MCF 10A (cell line): ENCODE results near the gene TACC3. TPM values are rescaled to one million over a fixed set of nuclear protein-coding genes. Genes with fewer than 3 reads are reported as not detected.

Source experiments
- BruUV-seq: library from RNA; stranded (reverse); fragments of 400-500 nt; replicated peaks from 2 replicates; lab custom pipeline; 2021; lab: Mats Ljungman, UMichigan
- CTCF ChIA-PET: fragments of 300-600 bp; sonication (Branson Sonifier 250); formaldehyde crosslinking; extraction: SDS; loops from one replicate; lab custom pipeline; 2021; ENCODE audit warnings: antibody characterized with exemption, inconsistent platforms; lab: Yijun Ruan, JAX
- POLR2A ChIA-PET: fragments of 300-600, 350-650 bp; sonication (Branson Sonifier 250); formaldehyde crosslinking; extraction: SDS; loops from one replicate; lab custom pipeline; 2020; ENCODE audit warnings: antibody characterized with exemption, inconsistent platforms; lab: Yijun Ruan, JAX
- DNase-seq: peaks from one replicate; pipeline ENCODE4 v3.0.0-alpha.2; 2018; ENCODE audit not compliant: unreplicated experiment
- H3K27ac Mint-ChIP-seq: one replicate; pipeline ENCODE4 v1.8.0; 2022; ENCODE audit warnings: mild to moderate bottlenecking, low read depth, mixed read lengths; ENCODE audit not compliant: unreplicated experiment
- H3K27me3 Mint-ChIP-seq: one replicate; pipeline ENCODE4 v1.8.0; 2022; ENCODE audit warnings: mixed read lengths; ENCODE audit not compliant: insufficient read depth, unreplicated experiment
- H3K36me3 Mint-ChIP-seq: one replicate; pipeline ENCODE4 v1.8.0; 2022; ENCODE audit warnings: mild to moderate bottlenecking, moderate library complexity, mixed read lengths; ENCODE audit not compliant: insufficient read depth, unreplicated experiment
- H3K4me1 Mint-ChIP-seq: one replicate; pipeline ENCODE4 v1.8.0; 2022; ENCODE audit warnings: mixed read lengths; ENCODE audit not compliant: insufficient read depth, unreplicated experiment
- H3K4me3 Mint-ChIP-seq: one replicate; pipeline ENCODE4 v1.8.0; 2022; ENCODE audit warnings: mild to moderate bottlenecking, moderate library complexity, mixed read lengths; ENCODE audit not compliant: unreplicated experiment
- H3K9me3 Mint-ChIP-seq: one replicate; pipeline ENCODE4 v1.8.0; 2022; ENCODE audit warnings: mixed read lengths; ENCODE audit not compliant: unreplicated experiment
- intact Hi-C: fragments of 100-400 bp; cut with micrococcal nuclease; formaldehyde crosslinking; loops from 2 replicates; pipeline ENCODE4 v1.14.1; 2022
- total RNA-seq: library from RNA; stranded (reverse); gene quantifications from 2 replicates; pipeline ENCODE4 v1.2.3, GENCODE V29; 2022
- TF ChIP-seq, protein P1 (sequence below): fragments of 200-600 bp; IDR thresholded peaks from one replicate; pipeline ENCODE4 v1.8.0; 2022; ENCODE audit warnings: antibody characterized with exemption, mild to moderate bottlenecking; ENCODE audit not compliant: unreplicated experiment

Gene TACC3
- total RNA-seq, 1 experiment from 2014 or later: 69.8 TPM

DNA sequence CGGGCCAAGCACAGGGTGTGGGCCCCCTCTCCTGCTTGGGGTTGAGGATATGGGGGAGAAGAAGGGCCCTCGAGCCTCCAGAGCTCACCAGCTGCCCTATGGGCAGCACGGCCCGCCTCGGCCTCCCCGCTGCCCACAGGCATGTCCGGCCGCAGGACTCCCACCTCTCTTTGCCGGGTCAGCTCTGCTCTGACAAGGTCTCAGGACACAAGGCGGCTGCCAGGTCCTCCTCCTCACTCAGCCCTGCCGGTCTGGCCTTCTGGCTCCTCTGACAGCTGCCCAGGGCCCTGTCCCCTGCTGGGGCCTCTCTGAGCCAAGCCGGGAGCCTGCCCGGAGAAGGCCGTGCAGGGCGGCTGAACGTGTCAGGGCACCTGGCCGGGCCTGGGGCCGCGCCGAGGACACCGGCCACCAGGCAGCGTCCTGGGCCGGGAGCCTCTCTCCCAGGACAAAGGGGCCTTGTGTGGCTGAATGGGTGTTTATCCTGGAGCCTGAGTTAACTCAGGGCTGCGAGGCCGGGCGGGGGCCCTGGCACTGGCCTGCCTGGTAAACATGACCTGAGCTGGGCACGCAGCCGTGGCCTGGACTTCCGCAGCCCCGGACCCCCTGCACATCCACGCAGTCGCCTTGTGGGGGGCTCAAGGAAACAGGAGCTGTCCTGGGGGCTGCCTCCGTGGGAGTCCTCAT lies 25.7 kb downstream of the TACC3 start:
- intact Hi-C loops: loop anchor here (5.0 kb wide), 1 partner anchor 45 kb away; the partner anchor contains the start of gene FGFR3
- Mint-ChIP-seq H3K4me1 (no peaks in the 10 kb centered on the region), H3K36me3 (peaks cover 26% of the 10 kb centered on the region), H3K4me3 (no peak overlapping the region), H3K9me3 (no peaks in the 10 kb centered on the region), H3K27ac (no peak overlapping the region), H3K27me3 (no peaks in the 10 kb centered on the region)
- TF ChIP-seq, protein P1, sequence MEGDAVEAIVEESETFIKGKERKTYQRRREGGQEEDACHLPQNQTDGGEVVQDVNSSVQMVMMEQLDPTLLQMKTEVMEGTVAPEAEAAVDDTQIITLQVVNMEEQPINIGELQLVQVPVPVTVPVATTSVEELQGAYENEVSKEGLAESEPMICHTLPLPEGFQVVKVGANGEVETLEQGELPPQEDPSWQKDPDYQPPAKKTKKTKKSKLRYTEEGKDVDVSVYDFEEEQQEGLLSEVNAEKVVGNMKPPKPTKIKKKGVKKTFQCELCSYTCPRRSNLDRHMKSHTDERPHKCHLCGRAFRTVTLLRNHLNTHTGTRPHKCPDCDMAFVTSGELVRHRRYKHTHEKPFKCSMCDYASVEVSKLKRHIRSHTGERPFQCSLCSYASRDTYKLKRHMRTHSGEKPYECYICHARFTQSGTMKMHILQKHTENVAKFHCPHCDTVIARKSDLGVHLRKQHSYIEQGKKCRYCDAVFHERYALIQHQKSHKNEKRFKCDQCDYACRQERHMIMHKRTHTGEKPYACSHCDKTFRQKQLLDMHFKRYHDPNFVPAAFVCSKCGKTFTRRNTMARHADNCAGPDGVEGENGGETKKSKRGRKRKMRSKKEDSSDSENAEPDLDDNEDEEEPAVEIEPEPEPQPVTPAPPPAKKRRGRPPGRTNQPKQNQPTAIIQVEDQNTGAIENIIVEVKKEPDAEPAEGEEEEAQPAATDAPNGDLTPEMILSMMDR: no peak
- no peak for DNase-seq
- POLR2A ChIA-PET: interaction anchor here (0.8 to 0.9 kb wide), 2 partner anchors 47 to 108 kb away, joined by 3 read pairs; no protein-coding TSS in a partner anchor
- CTCF ChIA-PET: interaction anchor here (0.6 to 7.7 kb wide), 17 partner anchors 12 to 158 kb away, joined by 3 to 151 read pairs (median 5); partner anchors contain the start of gene FGFR3
- BruUV-seq: no TSS peak

DNA sequence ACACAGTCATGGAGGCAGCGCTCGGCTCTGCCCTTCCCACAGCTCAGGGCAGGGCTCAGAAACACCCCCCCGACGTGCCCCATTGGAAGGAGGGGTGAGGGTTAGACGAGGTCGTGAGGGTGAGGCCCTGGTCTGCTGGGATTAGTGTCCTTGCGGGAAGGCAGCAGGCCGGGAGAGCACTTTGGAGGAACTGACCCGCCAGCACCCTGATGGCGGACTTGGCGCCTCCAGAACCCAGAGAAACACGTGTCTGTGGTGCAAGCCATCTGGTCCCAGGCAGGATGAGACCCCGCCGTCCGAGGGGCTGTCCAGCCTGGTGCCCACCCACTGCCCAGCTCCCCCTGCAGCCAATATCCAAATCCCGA lies 26.3 kb downstream of the TACC3 start:
- Mint-ChIP-seq H3K4me3 (no peak overlapping the region), H3K27me3 (no peaks in the 10 kb centered on the region), H3K9me3 (no peaks in the 10 kb centered on the region), H3K27ac (no peak overlapping the region), H3K36me3 (peaks cover 25% of the 10 kb centered on the region), H3K4me1 (no peaks in the 10 kb centered on the region)
- intact Hi-C loops: loop anchor here (5.0 kb wide), 1 partner anchor 45 kb away; the partner anchor contains the start of gene FGFR3
- no peak for DNase-seq
- BruUV-seq: no TSS peak
- ChIA-PET POLR2A (interaction anchor here (0.9 to 1.4 kb wide), 3 partner anchors 46 to 62 kb away, joined by 3 to 5 read pairs (median 4); no protein-coding TSS in a partner anchor), CTCF (interaction anchor here (0.6 to 7.7 kb wide), 17 partner anchors 10 to 151 kb away, joined by 3 to 151 read pairs (median 5); partner anchors contain the start of gene FGFR3)
- TF ChIP-seq, protein P1: no peak

DNA sequence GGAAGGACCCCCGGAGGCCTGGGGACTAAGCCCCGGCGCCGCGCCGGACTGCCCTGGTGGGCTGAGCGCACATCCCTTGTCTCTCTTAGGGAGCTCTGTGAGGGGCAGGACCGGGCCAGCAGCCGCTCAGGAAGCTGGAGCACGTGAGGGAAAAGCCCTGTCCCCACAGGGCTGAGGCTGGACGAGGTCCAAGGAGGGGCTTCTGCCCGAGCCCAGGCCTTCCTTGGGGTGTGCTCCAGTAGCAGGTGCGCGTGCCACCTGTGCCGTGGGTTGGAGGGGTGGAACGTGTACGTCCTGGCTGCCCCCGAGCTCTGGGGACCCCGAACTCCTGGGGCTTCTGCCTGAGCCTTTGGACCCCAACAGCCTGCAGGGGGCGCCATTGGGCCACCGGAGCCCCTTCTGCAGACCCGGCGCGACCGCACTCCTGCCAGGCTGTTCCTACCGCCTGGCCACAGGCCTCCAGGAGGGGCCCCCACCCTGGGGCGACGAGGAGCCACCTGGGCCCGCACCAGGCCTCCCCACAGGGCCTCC lies 27.2 kb downstream of the TACC3 start:
- Mint-ChIP-seq H3K27me3 (no peaks in the 10 kb centered on the region), H3K9me3 (no peaks in the 10 kb centered on the region), H3K4me3 (no peak overlapping the region), H3K36me3 (peaks cover 16% of the 10 kb centered on the region), H3K27ac (no peak overlapping the region), H3K4me1 (no peaks in the 10 kb centered on the region)
- TF ChIP-seq, protein P1: peak; percentile 91
- CTCF ChIA-PET: interaction anchor here (0.5 to 7.7 kb wide), 18 partner anchors 9 to 195 kb away, joined by 3 to 151 read pairs (median 6); partner anchors contain the start of gene FGFR3
- peak; percentile 74 for DNase-seq
- no TSS peak for BruUV-seq
- POLR2A ChIA-PET: interaction anchor here (1.0 to 1.4 kb wide), 4 partner anchors 46 to 65 kb away, joined by 3 to 5 read pairs (median 4); no protein-coding TSS in a partner anchor
- intact Hi-C loops: loop anchor here (1.0 to 5.0 kb wide), 5 partner anchors 44 to 438 kb away; partner anchors contain the start of gene FGFR3

DNA sequence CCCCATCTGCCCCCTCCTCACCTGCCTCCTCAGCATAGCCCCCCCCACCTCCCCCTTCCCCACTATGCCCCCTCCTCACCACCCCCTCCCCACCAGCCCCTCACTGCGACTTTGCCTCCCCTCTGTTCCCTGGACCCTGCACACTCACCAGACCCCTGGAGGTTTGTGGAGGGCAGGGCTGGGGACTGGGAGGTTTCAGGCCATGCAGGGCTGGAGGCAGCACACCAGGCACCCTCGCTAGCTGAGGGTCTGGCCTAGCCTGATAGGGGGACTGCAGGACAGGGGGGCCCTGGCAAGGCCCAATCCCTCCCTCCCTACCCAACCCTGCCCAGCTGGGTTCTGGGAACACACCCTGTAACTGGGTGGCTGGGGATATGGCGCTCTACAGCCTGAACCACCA lies 28.0 kb downstream of the TACC3 start:
- no peak overlapping the region for H3K4me3 Mint-ChIP-seq

More for the DNA sequence above, 28.0 kb downstream of the TACC3 start:
- ChIA-PET POLR2A (no interaction called here), CTCF (interaction anchor here (2.2 to 7.7 kb wide), 3 partner anchors 44 to 60 kb away, joined by 7 to 151 read pairs (median 10); partner anchors contain the start of gene FGFR3)
- Mint-ChIP-seq H3K9me3 (no peaks in the 10 kb centered on the region), H3K27me3 (no peaks in the 10 kb centered on the region), H3K36me3 (peaks cover 12% of the 10 kb centered on the region), H3K4me1 (no peaks in the 10 kb centered on the region), H3K27ac (no peak overlapping the region)
- no TSS peak for BruUV-seq
- TF ChIP-seq, protein P1: no peak
- intact Hi-C loops: loop anchor here (2.0 to 5.0 kb wide), 3 partner anchors 43 to 161 kb away; partner anchors contain the start of gene FGFR3
- DNase-seq: no peak
